HUES64 (cell line): ENCODE data around the gene ATP9B.

ENCODE experiments used
- H3K27ac ChIP-seq: 2 replicates; pipeline ENCODE4 v1.7.0; 2013; ENCODE audit warnings: low read depth, low read length, inconsistent platforms
- H3K27me3 ChIP-seq: 2 replicates; pipeline ENCODE4 v1.6.1; 2013; ENCODE audit warnings: mild to moderate bottlenecking, low read length; ENCODE audit not compliant: insufficient read depth
- H3K36me3 ChIP-seq: 2 replicates; pipeline ENCODE4 v1.6.1; 2013; ENCODE audit warnings: mild to moderate bottlenecking, low read length; ENCODE audit not compliant: insufficient read depth
- H3K4me1 ChIP-seq: 2 replicates; pipeline ENCODE4 v1.6.1; 2013; ENCODE audit warnings: mild to moderate bottlenecking, low read length, moderate library complexity; ENCODE audit not compliant: insufficient read depth
- H3K4me3 ChIP-seq: 2 replicates; pipeline ENCODE4 v1.5.1; 2013; ENCODE audit warnings: mild to moderate bottlenecking, low read length, moderate library complexity
- H3K9ac ChIP-seq: 2 replicates; pipeline ENCODE4 v1.6.1; 2013; ENCODE audit warnings: mild to moderate bottlenecking, low read depth, low read length
- H3K9me3 ChIP-seq: 2 replicates; pipeline ENCODE4 v1.6.1; 2013; ENCODE audit warnings: low read depth, low read length; ENCODE audit not compliant: insufficient read depth
- WGBS: fragments of 150-250, 120-280 bp; methylation state at CpG from one replicate; pipeline ENCODE4 v1.1.7; 2013; ENCODE audit warnings: missing lambda C conversion rate; 5-methylcytosine and 5-hydroxymethylcytosine counted together

The ATP9B gene

DNA sequence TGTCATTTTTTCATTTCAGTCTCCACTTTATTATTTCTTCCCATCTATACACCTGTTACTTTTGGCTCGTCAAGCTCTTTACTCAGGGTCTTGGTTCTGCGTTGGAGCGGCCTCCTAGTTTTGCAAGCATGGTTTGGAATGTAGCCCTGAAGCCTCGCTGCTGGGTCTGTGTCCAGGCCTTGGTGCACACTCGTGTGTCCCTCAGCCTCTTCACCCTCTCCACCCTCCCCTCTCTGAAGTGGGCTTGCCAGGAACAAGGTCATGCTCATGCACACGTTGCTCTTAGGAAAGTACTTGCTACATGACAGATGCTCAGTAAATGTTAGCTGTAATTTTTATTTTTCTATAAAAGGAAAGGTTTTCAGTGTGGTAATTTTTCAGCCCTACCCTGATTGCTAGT is 147.0 kb downstream of the ATP9B start:
- H3K4me1 ChIP-seq: no peaks in the 10 kb centered on the region
- no peak overlapping the region for H3K27ac ChIP-seq
- H3K9me3 ChIP-seq: no peaks in the 10 kb centered on the region
- no peak overlapping the region for H3K9ac ChIP-seq
- WGBS: 91% methylated on average over 6 of the region's 6 CpGs
- H3K36me3 ChIP-seq: no peaks in the 10 kb centered on the region
- no peaks in the 10 kb centered on the region for H3K27me3 ChIP-seq
- no peak overlapping the region for H3K4me3 ChIP-seq

DNA sequence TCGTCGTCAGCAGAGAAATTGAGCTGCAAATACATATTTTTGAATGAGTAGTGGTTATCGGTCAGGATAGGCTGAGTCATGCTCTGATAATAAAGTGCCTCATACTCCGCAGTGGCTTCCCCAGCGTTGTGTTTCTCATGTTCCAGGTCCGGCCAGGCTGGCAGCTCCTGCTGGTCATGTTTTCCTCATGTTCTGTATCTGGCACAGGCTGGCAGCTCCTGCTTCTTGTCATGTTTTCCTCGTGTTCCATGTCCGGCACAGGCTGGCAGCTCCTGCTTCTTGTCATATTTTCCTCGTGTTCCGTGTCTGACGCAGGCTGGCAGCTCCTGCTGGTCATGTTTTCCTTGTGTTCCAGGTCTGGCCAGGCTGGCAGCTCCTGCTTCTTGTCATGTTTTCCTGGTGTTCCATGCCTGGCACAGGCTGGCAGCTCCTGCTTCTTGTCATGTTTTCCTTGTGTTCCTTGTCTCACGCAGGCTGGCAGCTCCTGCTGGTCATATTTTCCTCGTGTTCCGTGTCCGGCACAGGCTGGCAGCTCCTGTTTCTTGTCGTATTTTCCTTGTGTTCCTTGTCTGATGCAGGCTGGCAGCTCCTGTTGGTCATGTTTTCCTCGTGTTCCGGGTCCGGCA is 148.9 kb downstream of the ATP9B start:
- no peaks in the 10 kb centered on the region for H3K4me1 ChIP-seq
- H3K27me3 ChIP-seq: no peaks in the 10 kb centered on the region
- no peak overlapping the region for H3K9ac ChIP-seq
- no peak overlapping the region for H3K4me3 ChIP-seq
- H3K27ac ChIP-seq: no peak overlapping the region
- no peaks in the 10 kb centered on the region for H3K36me3 ChIP-seq
- H3K9me3 ChIP-seq: no peaks in the 10 kb centered on the region
- WGBS: 95% methylated on average over 19 of the region's 19 CpGs

DNA sequence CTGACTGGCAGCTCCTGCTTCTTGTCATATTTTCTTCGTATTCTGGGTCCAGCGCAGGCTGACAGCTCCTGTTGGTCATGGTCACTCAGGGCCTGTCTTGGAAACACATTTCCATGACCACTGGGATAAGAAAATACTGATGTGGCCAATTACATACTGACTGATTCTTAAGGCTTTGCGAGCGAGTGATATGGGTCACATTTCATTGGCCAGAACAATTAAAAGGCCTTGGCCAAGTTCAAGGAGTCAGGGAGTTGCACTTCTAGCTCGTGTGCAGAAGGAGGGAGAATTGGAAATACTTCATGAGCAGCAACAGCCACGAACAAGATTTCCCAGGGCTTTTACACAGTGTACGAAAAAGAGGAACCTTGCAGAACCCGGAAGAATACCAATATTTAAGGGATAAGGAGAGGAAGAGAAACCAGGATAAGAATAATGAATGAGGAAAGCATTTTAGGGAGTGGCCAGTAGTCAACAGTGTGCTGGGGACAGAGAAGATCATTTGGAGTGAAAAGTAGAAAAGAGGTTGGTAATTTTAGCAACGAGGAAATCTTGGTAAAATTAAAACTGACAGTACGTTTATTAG is 149.5 kb downstream of the ATP9B start:
- no peak overlapping the region for H3K4me3 ChIP-seq
- no peaks in the 10 kb centered on the region for H3K27me3 ChIP-seq
- no peaks in the 10 kb centered on the region for H3K4me1 ChIP-seq
- H3K9me3 ChIP-seq: no peaks in the 10 kb centered on the region
- WGBS: 93% methylated on average over 10 of the region's 10 CpGs
- no peak overlapping the region for H3K9ac ChIP-seq
- H3K36me3 ChIP-seq: no peaks in the 10 kb centered on the region
- no peak overlapping the region for H3K27ac ChIP-seq

DNA sequence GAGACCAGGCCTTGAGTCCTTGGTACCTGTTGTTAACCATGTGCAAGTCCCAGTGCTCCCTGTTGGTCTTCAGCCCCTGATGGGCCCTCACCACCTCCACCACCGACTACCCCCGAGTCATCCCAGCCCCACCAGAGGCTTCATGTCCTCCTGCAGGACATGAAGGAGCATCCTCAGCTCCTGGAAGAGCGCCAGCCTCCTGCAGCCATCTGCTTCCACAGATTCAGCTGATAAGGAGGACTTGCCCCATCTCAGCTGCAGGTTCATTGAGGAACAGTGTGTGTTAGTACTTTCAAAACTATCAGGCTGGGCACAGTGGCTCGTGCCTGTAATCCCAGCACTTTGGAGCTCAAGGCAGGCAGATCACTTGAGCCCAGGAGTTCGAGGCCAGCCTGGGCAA is 151.9 kb downstream of the ATP9B start:
- Histone ChIP-seq H3K27me3 (no peaks in the 10 kb centered on the region), H3K36me3 (no peaks in the 10 kb centered on the region), H3K9ac (no peak overlapping the region), H3K4me1 (no peaks in the 10 kb centered on the region), H3K27ac (no peak overlapping the region), H3K9me3 (no peaks in the 10 kb centered on the region), H3K4me3 (no peak overlapping the region)
- 95% methylated on average over 5 of the region's 5 CpGs for WGBS

DNA sequence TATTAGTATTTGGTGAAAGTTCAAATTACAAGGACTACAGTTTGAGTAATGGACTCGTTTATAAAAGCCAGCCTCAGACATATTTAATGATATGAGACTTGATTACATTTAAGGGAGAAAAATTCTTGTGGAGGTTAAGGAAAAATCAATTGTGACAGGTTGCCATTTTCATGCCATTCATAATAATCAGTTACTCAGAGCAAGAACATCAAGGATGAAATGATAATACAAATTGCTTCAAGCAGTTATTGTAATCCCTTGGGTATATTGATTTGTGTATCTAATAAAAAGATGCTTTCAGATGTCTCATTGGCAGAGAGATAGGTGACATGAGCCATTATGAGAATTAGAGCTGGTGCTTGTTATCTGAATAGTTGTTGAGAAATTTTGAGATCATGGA is 153.6 kb downstream of the ATP9B start:
- Histone ChIP-seq H3K27me3 (no peaks in the 10 kb centered on the region), H3K4me3 (no peak overlapping the region), H3K4me1 (no peaks in the 10 kb centered on the region), H3K27ac (no peak overlapping the region), H3K9me3 (no peaks in the 10 kb centered on the region), H3K9ac (no peak overlapping the region), H3K36me3 (no peaks in the 10 kb centered on the region)
- 83% methylated on average over 1 of the region's 1 CpG for WGBS

DNA sequence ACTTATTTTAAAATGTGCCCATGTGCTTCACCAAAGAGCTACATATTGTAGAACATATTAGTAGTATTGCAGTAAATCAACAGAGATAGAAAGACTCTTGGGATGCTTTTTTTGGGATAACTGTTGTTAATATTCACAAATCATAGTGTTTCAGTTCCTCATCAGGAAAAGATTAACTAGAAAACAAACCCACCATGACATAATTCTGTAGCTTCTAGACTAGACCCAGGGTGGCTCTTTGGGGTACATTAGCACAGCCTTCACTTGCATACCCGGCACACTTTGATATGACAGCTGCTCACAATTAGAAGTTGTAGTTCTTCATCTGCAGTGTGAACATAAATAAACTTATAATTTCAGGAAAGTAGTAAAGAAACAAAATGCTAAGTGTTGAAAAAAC is 154.2 kb downstream of the ATP9B start:
- no peaks in the 10 kb centered on the region for H3K27me3 ChIP-seq
- WGBS: 100% methylated on average over 1 of the region's 1 CpG
- no peak overlapping the region for H3K4me3 ChIP-seq
- H3K4me1 ChIP-seq: no peaks in the 10 kb centered on the region
- no peaks in the 10 kb centered on the region for H3K9me3 ChIP-seq
- H3K9ac ChIP-seq: no peak overlapping the region
- no peak overlapping the region for H3K27ac ChIP-seq
- H3K36me3 ChIP-seq: no peaks in the 10 kb centered on the region

DNA sequence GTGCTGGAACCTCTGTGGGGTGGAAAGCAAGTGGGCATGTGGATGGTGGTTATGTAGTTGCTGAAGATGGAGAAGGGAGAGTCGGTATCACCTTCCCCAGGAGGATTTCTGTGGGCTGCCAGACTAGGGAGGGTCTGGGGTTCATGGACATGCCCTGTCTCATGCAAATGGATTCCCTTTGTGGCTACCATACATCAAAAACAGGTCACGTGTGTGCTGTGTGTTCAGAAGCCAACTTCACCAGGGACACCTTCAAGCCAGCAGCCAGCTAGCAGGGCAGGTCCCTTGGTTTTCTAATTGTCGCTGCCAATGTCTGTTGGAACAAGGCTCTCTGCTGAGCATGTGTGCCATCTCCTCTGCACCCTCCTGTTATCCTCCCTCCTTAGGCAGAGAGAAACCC is 155.2 kb downstream of the ATP9B start:
- Histone ChIP-seq H3K9ac (no peak overlapping the region), H3K36me3 (no peaks in the 10 kb centered on the region), H3K9me3 (no peaks in the 10 kb centered on the region), H3K4me1 (no peaks in the 10 kb centered on the region), H3K27me3 (no peaks in the 10 kb centered on the region), H3K4me3 (no peak overlapping the region), H3K27ac (no peak overlapping the region)
- 95% methylated on average over 3 of the region's 3 CpGs for WGBS

DNA sequence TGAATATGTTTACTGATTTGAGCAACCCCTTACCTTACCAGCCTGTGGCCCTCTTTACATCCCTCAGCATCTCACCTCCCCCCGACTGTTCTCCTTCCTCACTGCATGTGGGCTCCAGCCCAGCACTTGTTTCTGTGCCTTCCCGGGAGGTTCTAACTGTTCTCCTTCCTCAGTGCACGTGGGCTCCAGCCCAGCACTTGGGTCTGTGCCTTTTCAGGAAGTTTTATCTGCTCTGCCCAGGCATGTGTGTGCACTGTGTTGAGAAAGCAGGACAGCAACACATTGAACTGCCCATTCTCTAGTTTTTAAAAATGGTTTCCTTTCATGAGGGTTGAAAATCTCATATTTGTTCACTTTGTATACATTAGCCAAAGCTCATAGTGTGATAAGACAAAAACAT is 158.4 kb downstream of the ATP9B start:
- H3K36me3 ChIP-seq: no peaks in the 10 kb centered on the region
- WGBS: 89% methylated on average over 3 of the region's 3 CpGs

DNA sequence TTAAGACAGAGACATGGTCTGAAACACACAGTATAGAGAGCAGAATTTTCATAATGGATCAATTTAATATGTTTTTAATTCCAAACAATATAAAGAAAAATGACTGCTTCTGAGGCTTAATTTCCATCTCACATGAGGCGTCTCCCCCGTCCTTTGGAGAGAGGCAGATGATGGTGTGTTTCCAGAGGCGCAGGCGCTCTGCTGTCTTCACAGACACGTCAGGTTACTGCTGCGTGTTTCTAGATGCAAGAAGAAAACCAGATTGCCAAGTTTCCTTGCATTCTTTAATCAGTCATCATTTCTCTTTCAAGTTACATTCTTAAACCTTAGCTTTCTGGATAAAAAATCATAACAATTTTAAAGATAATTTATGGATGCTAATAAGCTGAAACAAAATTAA is 160.2 kb downstream of the ATP9B start:
- Histone ChIP-seq H3K4me1 (no peaks in the 10 kb centered on the region), H3K36me3 (no peaks in the 10 kb centered on the region), H3K27me3 (no peaks in the 10 kb centered on the region), H3K9ac (no peak overlapping the region), H3K9me3 (no peaks in the 10 kb centered on the region), H3K4me3 (no peak overlapping the region), H3K27ac (no peak overlapping the region)
- WGBS: 95% methylated on average over 6 of the region's 6 CpGs

More for the DNA sequence above, 158.4 kb downstream of the ATP9B start:
- no peaks in the 10 kb centered on the region for H3K27me3 ChIP-seq
- no peak overlapping the region for H3K27ac ChIP-seq
- no peaks in the 10 kb centered on the region for H3K4me1 ChIP-seq
- H3K9ac ChIP-seq: no peak overlapping the region
- no peaks in the 10 kb centered on the region for H3K9me3 ChIP-seq
- H3K4me3 ChIP-seq: no peak overlapping the region

DNA sequence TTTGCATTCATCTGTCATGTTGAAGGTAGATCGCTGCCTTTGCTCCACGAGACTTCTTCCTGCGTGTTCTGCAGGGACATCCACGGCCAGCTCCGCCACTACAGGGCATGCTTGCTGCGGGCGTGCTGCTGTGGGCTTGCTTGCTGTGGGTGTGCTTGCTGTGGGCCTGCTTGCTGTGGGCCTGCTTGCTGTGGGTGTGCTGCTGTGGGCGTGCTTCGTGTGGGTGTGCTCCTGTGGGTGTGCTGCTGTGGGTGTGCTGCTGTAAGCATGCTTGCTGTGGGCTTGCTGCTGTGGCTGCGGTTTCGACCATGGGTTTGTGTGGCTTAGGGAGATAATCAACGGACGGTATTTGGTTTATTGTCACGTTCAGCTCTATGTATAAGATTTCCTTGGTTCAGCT is 165.2 kb downstream of the ATP9B start:
- Histone ChIP-seq H3K4me3 (no peak overlapping the region), H3K4me1 (0 out of 2 replicates have a peak, but pooled peaks cover 2% of the 10 kb centered on the region), H3K36me3 (no peaks in the 10 kb centered on the region), H3K9ac (no peak overlapping the region), H3K9me3 (no peaks in the 10 kb centered on the region), H3K27ac (no peak overlapping the region), H3K27me3 (no peaks in the 10 kb centered on the region)
- WGBS: 95% methylated on average over 14 of the region's 14 CpGs

DNA sequence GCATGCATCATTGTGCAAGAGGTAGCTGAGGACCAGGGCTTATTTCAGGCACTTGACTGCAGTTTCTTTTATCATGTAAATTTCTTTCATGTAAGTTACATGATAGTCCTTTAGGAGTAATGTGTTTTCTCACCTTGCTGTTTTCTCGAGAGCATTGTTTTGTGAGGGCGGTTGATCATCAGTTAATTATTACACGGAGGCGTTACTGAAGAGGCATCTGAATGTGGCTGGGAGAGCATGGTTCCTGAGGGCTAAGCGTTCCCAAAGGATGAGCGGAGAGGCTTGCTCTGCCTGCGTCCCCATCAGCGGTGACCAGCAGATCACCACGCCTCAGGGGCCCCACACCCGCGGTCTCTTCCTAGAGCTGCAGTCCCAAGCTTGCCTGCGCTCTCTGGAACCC is 170.4 kb downstream of the ATP9B start:
- WGBS: 92% methylated on average over 12 of the region's 12 CpGs
- Histone ChIP-seq H3K36me3 (no peaks in the 10 kb centered on the region), H3K9ac (no peak overlapping the region), H3K4me1 (0 out of 2 replicates have a peak, but pooled peaks cover 4% of the 10 kb centered on the region), H3K9me3 (no peaks in the 10 kb centered on the region), H3K27me3 (no peaks in the 10 kb centered on the region), H3K4me3 (no peak overlapping the region), H3K27ac (no peak overlapping the region)

DNA sequence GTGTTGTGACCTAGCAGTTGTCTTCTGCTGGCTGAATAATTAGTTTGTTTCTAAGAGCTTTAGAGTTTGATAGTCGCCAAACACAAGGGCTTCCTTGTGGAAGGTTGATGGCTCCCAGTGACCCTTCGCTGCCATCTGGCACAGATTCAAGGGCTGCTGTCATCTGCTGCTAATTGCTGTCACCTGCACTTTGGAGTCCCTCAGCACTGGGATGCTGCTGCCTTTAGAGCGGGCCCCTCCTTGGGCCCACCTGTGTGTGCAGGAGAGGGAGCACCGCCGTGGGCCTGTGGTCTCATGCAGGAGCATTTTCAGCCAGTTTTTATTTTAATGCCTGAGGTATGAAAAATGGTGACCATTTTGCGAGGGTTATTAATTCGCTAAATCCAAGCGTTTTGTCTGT is 172.6 kb downstream of the ATP9B start:
- WGBS: 95% methylated on average over 8 of the region's 8 CpGs
- Histone ChIP-seq H3K9ac (no peak overlapping the region), H3K27ac (no peak overlapping the region), H3K36me3 (no peaks in the 10 kb centered on the region), H3K4me3 (no peak overlapping the region), H3K27me3 (no peaks in the 10 kb centered on the region), H3K4me1 (0 out of 2 replicates have a peak, but pooled peaks cover 6% of the 10 kb centered on the region), H3K9me3 (no peaks in the 10 kb centered on the region)
